ENCODE measurements around the gene MMAB.

DNA sequence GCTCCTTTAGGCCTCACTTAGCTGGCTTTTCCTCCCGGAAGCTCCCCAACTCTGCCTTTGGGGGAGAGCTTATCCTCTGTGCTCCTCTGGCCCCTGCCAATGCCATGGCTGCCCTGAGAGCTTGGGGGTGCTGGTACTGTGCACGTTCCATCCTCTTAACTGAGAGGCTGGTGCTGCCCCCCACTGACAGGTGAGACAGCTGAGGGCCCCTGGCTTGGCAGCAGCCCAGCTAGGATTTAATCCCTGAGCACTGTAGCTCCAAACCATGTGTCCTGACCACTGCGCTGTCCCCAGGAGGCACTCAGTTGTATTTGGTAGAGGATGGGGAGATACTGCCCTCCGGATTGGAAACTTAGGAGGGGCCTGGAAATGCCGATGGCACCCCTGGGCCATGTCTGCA lies 49.8 kb downstream of the MMAB start:
- TF ChIP-seq POLR2A (IDR thresholded peaks at IDR 0.05) (no peak), CTCF (IDR thresholded peaks at IDR 0.05) (no peak), POLR2AphosphoS5 (IDR thresholded peaks at IDR 0.05) (no peak), EP300 (IDR thresholded peaks at IDR 0.05) (no peak)

All from gastroesophageal sphincter (tissue), 3 donors.